HepG2 (cell line): Measurements from ENCODE around the gene ABCA2. TPM values are rescaled to one million over a fixed set of nuclear protein-coding genes. Genes with fewer than 3 reads are reported as not detected.

Experiments
- ATAC-seq: fragments of 200-7000 bp; cut with Tn5 transposase; 3 replicates; pipeline ENCODE4 v1.9.1; 2020; ENCODE audit warnings: mild to moderate bottlenecking, moderate library complexity
- BruUV-seq: library from RNA; stranded (reverse); fragments of 400-500 nt; replicated peaks from 2 replicates; lab custom pipeline; 2021; lab: Mats Ljungman, UMichigan
- CTCF ChIA-PET: fragments of 300-600 bp; formaldehyde crosslinking; extraction: SDS; loops from one replicate; lab custom pipeline; 2021; ENCODE audit warnings: low total read pairs, inconsistent platforms, low intra/inter-chr PET ratio; lab: Yijun Ruan, JAX
- POLR2A ChIA-PET: fragments of 350-600 bp; sonication (Branson Sonifier 250); formaldehyde crosslinking; loops from one replicate; lab custom pipeline; 2020; ENCODE audit warnings: antibody characterized with exemption, inconsistent platforms; lab: Yijun Ruan, JAX
- DNase-seq: peaks from one replicate; pipeline ENCODE4 v3.0.0-alpha.2; 2015; ENCODE audit warnings: low spot score
- FAIRE-seq: peaks from 3 replicates; lab custom pipeline; 2011; peaks lifted over from hg19 to GRCh38; lab: Jason Lieb, UNC
- H2AFZ ChIP-seq: one replicate; pipeline ENCODE4 v1.6.1; 2011; ENCODE audit warnings: low read length, inconsistent platforms
- H3K27ac ChIP-seq: fragments of 300-600 bp; 3 replicates; pipeline ENCODE4 v1.8.0; 2011; ENCODE audit warnings: mixed run types, mild to moderate bottlenecking, mixed read lengths, low read length, inconsistent platforms; ENCODE audit not compliant: insufficient read depth; ENCODE audit errors: extremely low read length
- H3K27me3 ChIP-seq, 2 experiments: fragments of 200-600 bp in 1 of 2; 2 replicates in 1 of 2; 3 replicates in 1 of 2; pipeline versions ENCODE4 v1.6.0 to v1.8.0; 2011; ENCODE audit warnings: low read length in 2 of 2, mild to moderate bottlenecking in 2 of 2, moderate library complexity in 2 of 2, inconsistent platforms in 1 of 2; ENCODE audit not compliant: insufficient read depth in 2 of 2, control insufficient read depth in 1 of 2
- H3K36me3 ChIP-seq, 2 experiments: fragments of 200-600 bp in 1 of 2; replicated peaks in 1 of 2; 2 replicates in 1 of 2; 3 replicates in 1 of 2; pipeline versions ENCODE4 v1.5.1 to v1.8.0; 2011; ENCODE audit warnings: low read length in 2 of 2, inconsistent platforms in 1 of 2; ENCODE audit not compliant: insufficient read depth in 2 of 2, control insufficient read depth in 1 of 2
- H3K4me1 ChIP-seq: 2 replicates; pipeline ENCODE4 v1.5.1; 2012; ENCODE audit warnings: low read length, inconsistent platforms; ENCODE audit not compliant: insufficient read depth
- H3K4me2 ChIP-seq: 2 replicates; pipeline ENCODE4 v1.6.0; 2011; ENCODE audit warnings: low read depth, low read length, inconsistent platforms
- H3K4me3 ChIP-seq, 3 experiments: fragments of 200-600 bp in 1 of 3; sonication (generic), shearing (Covaris generic) in 1 of 3; replicated peaks in 1 of 3; 2 replicates each; pipeline ENCODE4 v1.5.1; 2011 to 2016; ENCODE audit warnings: low read length in 3 of 3, inconsistent platforms in 2 of 3, low read depth in 2 of 3, mild to moderate bottlenecking in 2 of 3, control low read depth in 1 of 3, mixed read lengths in 1 of 3; ENCODE audit not compliant: insufficient read depth in 1 of 3
- H3K79me2 ChIP-seq: one replicate; pipeline ENCODE4 v1.6.1; 2011; ENCODE audit warnings: low read length, inconsistent platforms; ENCODE audit not compliant: insufficient read depth
- H3K9ac ChIP-seq: 2 replicates; pipeline ENCODE4 v1.6.0; 2011; ENCODE audit warnings: mild to moderate bottlenecking, low read depth, low read length, inconsistent platforms; ENCODE audit not compliant: insufficient read depth
- H3K9me3 ChIP-seq: 2 replicates; pipeline ENCODE4 v1.5.1; 2012; ENCODE audit warnings: mild to moderate bottlenecking, low read length
- H4K20me1 ChIP-seq: 2 replicates; pipeline ENCODE4 v1.6.0; 2011; ENCODE audit warnings: inconsistent platforms, mild to moderate bottlenecking, low read length, moderate library complexity; ENCODE audit not compliant: insufficient read depth
- NR2F6 ChIP-seq, 2 experiments: IDR thresholded peaks; 2 replicates each; pipeline ENCODE4 v1.6.1; 2016; ENCODE audit warnings: antibody characterized with exemption in 1 of 2, mild to moderate bottlenecking in 1 of 2
- PPARG ChIP-seq: conservative IDR thresholded peaks from 2 replicates; pipeline ENCODE4 v1.6.1; 2016; ENCODE audit warnings: missing biosample characterization, missing genetic modification reagents
- PRMT3 ChIP-seq: sonication (generic); formaldehyde crosslinking; IDR thresholded peaks from 2 replicates; pipeline ENCODE4 v1.8.1; 2022; ENCODE audit warnings: low read depth, mild to moderate bottlenecking, moderate library complexity, missing genetic modification reagents, borderline replicate concordance
- RBFOX2 ChIP-seq: fragments of 200-400 bp; formaldehyde crosslinking; IDR thresholded peaks from 2 replicates; pipeline ENCODE4 v1.6.1; 2017; ENCODE audit warnings: low read depth, mild to moderate bottlenecking, low read length
- SRSF9 ChIP-seq: fragments of 200-400 bp; formaldehyde crosslinking; IDR thresholded peaks from 2 replicates; pipeline ENCODE4 v1.6.1; 2018; ENCODE audit warnings: borderline replicate concordance, mild to moderate bottlenecking, low read depth, low read length; ENCODE audit not compliant: insufficient read depth, poor library complexity, severe bottlenecking
- TBX2 ChIP-seq: sonication (generic); formaldehyde crosslinking; IDR thresholded peaks from 2 replicates; pipeline ENCODE4 v1.5.0; 2020; ENCODE audit warnings: missing genetic modification reagents, mild to moderate bottlenecking, borderline replicate concordance
- ZFP36 ChIP-seq: fragments of 150-350 bp; IDR thresholded peaks from 2 replicates; pipeline ENCODE4 v1.6.1; 2018; ENCODE audit warnings: borderline replicate concordance, low read length, low read depth; ENCODE audit not compliant: partially characterized antibody
- ZFP82 ChIP-seq: sonication (generic); formaldehyde crosslinking; IDR thresholded peaks from 2 replicates; pipeline ENCODE4 v1.5.1; 2020; ENCODE audit warnings: mild to moderate bottlenecking, missing genetic modification reagents, borderline replicate concordance
- ZNF180 ChIP-seq: sonication (generic); formaldehyde crosslinking; IDR thresholded peaks from 2 replicates; pipeline ENCODE4 v1.4.0; 2020; ENCODE audit warnings: low read depth, missing genetic modification reagents, borderline replicate concordance
- ZNF225 ChIP-seq: sonication (generic); formaldehyde crosslinking; IDR thresholded peaks from 2 replicates; pipeline ENCODE4 v1.4.0; 2020; ENCODE audit warnings: mild to moderate bottlenecking, missing genetic modification reagents
- ZNF34 ChIP-seq: sonication (generic); formaldehyde crosslinking; IDR thresholded peaks from 2 replicates; pipeline ENCODE4 v1.4.0; 2020; ENCODE audit warnings: mild to moderate bottlenecking, missing genetic modification reagents, borderline replicate concordance
- ZNF44 ChIP-seq: sonication (generic); formaldehyde crosslinking; IDR thresholded peaks from 2 replicates; pipeline ENCODE4 v1.5.1; 2020; ENCODE audit warnings: mild to moderate bottlenecking, missing genetic modification reagents
- ZNF510 ChIP-seq: sonication (generic); formaldehyde crosslinking; IDR thresholded peaks from 2 replicates; pipeline ENCODE4 v1.4.0; 2020; ENCODE audit warnings: low read depth, mild to moderate bottlenecking, missing genetic modification reagents
- ZNF572 ChIP-seq: sonication (generic); formaldehyde crosslinking; IDR thresholded peaks from 2 replicates; pipeline ENCODE4 v1.5.1; 2020; ENCODE audit warnings: mild to moderate bottlenecking, missing genetic modification reagents
- ZNF772 ChIP-seq: sonication (generic); formaldehyde crosslinking; IDR thresholded peaks from 2 replicates; pipeline ENCODE4 v1.5.0; 2020; ENCODE audit warnings: mild to moderate bottlenecking, missing genetic modification reagents
- ZNF775 ChIP-seq: sonication (generic); formaldehyde crosslinking; IDR thresholded peaks from 2 replicates; pipeline ENCODE4 v1.4.0; 2020; ENCODE audit warnings: missing genetic modification reagents, mild to moderate bottlenecking, moderate library complexity, borderline replicate concordance
- WGBS: methylation state at CpG from one replicate; pipeline ENCODE4 v1.1.6; 2017; ENCODE audit warnings: low lambda C conversion rate; 5-methylcytosine and 5-hydroxymethylcytosine counted together
- in situ Hi-C: cut with HindIII; loops from 2 replicates; pipeline ENCODE4 v1.10.0; 2017; ENCODE audit warnings: low pct_unique_long_range_greater_than_20kb; ENCODE audit not compliant: extremely low pct_ligation_motif_present
- intact Hi-C: fragments of 100-400 bp; cut with micrococcal nuclease; formaldehyde crosslinking; loops from one replicate; pipeline ENCODE4 v1.10.0; 2022; ENCODE audit not compliant: unreplicated experiment
- polyA plus RNA-seq, 8 experiments: library from polyadenylated mRNA; depleted of rRNA in 3 of 8; stranded (reverse) in 7 of 8; unstranded in 1 of 8; fragments of >200 nt; fragmentation: Illumina TruSeq in 4 of 8; extraction: Trizol in 4 of 8; gene quantifications; 2 replicates each; pipeline versions ENCODE4 v1.2.1 to v1.2.3, GENCODE V29; 2011 to 2016; ENCODE audit warnings: low read depth in 4 of 8, missing spikeins in 1 of 8, mixed read lengths in 1 of 8; ENCODE audit not compliant: insufficient read depth in 1 of 8
- total RNA-seq, 5 experiments: library from RNA; depleted of rRNA; stranded (reverse); fragments of >200 nt; fragmentation: Illumina TruSeq; extraction: Trizol; gene quantifications; 2 replicates each; pipeline ENCODE4 v1.2.3, GENCODE V29; 2016; ENCODE audit warnings: low read depth in 1 of 5
- TF ChIP-seq, protein P1 (sequence below): IDR thresholded peaks from 2 replicates; pipeline ENCODE4 v1.6.1; 2012; ENCODE audit warnings: low read depth, low read length, improper control_type of control experiment
- TF ChIP-seq, protein P2 (sequence below): sonication (generic); formaldehyde crosslinking; IDR thresholded peaks from 2 replicates; pipeline ENCODE4 v1.4.0; 2020; ENCODE audit warnings: mild to moderate bottlenecking, missing genetic modification reagents

Gene ABCA2
- total and polyA plus RNA-seq, 2 of the 13 experiments (the other 11 are each of a cell fraction or from before 2014, with no cell fraction given) = 2.9 to 19.2 TPM

DNA sequence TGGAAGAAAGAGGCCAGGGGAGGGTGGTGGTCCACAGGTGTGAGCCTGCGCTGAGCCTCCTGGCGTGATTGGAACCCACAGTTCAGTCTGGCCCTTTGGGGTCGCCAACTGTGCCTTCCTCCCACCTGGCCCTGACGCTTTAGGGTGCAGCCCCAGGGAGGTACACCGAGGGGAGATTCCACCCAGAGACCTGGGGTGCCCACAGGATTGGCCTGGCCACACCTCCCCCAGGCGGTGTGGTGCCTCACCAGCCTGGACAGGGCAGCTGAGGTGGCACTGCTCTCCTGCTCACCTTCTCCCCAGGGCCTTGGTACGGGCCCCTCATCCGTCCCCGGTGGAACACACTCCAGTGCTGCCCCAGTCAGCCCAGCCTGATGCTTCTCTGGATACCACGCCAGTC lies 30.7 kb downstream of the ABCA2 start (continued):
- no peak for TF ChIP-seq ZNF572
- no peak for TF ChIP-seq ZFP36
- TF ChIP-seq, protein P1, sequence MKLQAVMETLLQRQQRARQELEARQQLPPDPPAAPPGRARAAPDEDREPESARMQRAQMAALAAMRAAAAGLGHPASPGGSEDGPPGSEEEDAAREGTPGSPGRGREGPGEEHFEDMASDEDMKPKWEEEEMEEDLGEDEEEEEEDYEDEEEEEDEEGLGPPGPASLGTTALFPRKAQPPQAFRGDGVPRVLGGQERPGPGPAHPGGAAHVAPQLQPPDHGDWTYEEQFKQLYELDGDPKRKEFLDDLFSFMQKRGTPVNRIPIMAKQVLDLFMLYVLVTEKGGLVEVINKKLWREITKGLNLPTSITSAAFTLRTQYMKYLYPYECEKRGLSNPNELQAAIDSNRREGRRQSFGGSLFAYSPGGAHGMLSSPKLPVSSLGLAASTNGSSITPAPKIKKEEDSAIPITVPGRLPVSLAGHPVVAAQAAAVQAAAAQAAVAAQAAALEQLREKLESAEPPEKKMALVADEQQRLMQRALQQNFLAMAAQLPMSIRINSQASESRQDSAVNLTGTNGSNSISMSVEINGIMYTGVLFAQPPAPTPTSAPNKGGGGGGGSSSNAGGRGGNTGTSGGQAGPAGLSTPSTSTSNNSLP = no peak
- no peak for TF ChIP-seq ZNF772
- TF ChIP-seq RBFOX2 = no peak
- TF ChIP-seq ZNF225 (CRISPR knock-in tag) = 0 out of 2 replicates have a peak, but pooled peaks have one; percentile 6
- no peak for TF ChIP-seq ZNF44 (CRISPR knock-in tag)
- no peak for TF ChIP-seq ZNF180 (CRISPR knock-in tag)
- no peak for TF ChIP-seq SRSF9

DNA sequence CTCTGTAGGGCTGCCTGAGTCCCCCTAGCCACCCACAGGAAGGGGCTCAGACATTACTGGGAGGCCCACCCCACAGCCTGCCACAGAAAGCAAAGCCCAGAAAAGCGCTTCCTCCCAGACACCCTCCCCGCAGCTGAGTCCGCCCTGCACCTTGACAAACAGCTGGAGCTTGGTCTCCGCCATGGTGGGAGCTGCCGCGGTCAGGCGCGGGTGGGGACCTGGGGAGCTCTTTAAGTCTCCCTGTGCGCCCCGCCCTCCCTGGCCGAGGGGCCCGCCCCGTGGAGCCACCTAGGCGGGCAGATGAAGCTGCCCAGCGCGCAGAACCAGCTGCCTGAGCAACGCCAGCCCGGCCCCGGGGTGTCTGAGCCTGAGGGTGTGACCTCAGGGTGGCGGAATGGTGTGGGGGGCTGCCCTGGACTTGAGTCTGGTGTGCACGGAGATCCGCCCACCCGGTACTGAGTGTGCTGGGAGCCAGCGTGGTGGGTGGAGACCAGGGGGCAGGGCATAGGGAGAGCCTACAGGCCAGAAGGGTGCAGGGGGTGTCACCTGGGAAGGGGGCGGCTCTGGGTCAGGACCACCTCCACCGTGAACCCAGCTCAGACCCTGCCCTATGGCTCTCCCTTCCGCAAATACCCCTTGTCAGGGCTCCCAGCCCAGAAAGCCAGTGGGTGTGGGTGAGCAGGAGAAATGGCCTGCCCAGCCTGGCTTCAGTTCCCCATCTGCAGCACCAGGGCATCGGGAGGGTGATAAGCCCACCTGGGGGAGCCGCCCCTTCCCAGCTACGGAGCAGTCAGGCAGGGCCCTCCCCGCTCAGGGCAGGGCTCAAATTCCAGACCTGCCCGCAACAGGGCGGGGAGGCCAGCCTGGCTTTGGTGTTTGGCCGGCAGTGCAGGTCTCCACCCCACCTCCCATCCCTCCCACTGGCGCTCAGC lies 31.4 kb downstream of the ABCA2 start, which contains the start of gene CLIC3:
TSS of gene CLIC3 (minus strand) at position 208 of the 932 bp plus-strand sequence. CDS start at position 183, 25 bp downstream.
- ATAC-seq (peak; percentile 66), FAIRE-seq (peak; percentile 56), DNase-seq (peak; percentile 46)
- Histone ChIP-seq H3K79me2 (peaks cover 5% of the 10 kb centered on the region), H3K27ac (no peak within 1 kb of the TSS), H4K20me1 (no peaks in the 10 kb centered on the region), H3K9ac (peak within 1 kb of the TSS; percentile 56), H3K4me1 (peaks cover 64% of the 10 kb centered on the region), H3K27me3 (no peaks in the 10 kb centered on the region), H3K36me3 (no peaks in the 10 kb centered on the region), H3K9me3 (no peaks in the 10 kb centered on the region), H3K4me2 (peak within 1 kb of the TSS; percentile 99), H2AFZ (no peak within 1 kb of the TSS), H3K4me3 (peak within 1 kb of the TSS; percentile 58 to 75 (median 63))
- WGBS = 0% methylated on average over 7 of the region's 35 CpGs
- in situ Hi-C loops (no loop called here), intact Hi-C loops (no loop called here)
- no TSS peak for BruUV-seq
- POLR2A ChIA-PET = interaction anchor here (1.0 to 1.8 kb wide), 6 partner anchors 26 to 197 kb away, joined by 3 to 8 read pairs (median 4); partner anchors contain the start of genes C8G and FBXW5
- CTCF ChIA-PET = no interaction called here
- TF ChIP-seq ZFP82 (CRISPR knock-in tag) = no peak
- no peak for TF ChIP-seq PPARG (CRISPR knock-in tag)
- TF ChIP-seq NR2F6 (IDR thresholded peaks at IDR 0.05) = no peak; the same call in 1 of the 2 replicates
- 0 out of 2 replicates have a peak, but pooled peaks have one; percentile 39 for TF ChIP-seq NR2F6 (CRISPR knock-in tag; IDR thresholded peaks at IDR 0.05)
- TF ChIP-seq, protein P2, sequence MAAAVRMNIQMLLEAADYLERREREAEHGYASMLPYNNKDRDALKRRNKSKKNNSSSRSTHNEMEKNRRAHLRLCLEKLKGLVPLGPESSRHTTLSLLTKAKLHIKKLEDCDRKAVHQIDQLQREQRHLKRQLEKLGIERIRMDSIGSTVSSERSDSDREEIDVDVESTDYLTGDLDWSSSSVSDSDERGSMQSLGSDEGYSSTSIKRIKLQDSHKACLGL (CRISPR knock-in tag) = peak; percentile 59
- TF ChIP-seq PRMT3 = no peak
- peak; percentile 53; the same call in 1 of the 2 replicates for TF ChIP-seq TBX2 (CRISPR knock-in tag)
- TF ChIP-seq ZNF34 (CRISPR knock-in tag) = peak; percentile 48; the same call in 1 of the 2 replicates
- no peak for TF ChIP-seq ZNF775 (CRISPR knock-in tag)
- TF ChIP-seq ZNF510 (CRISPR knock-in tag) = 0 out of 2 replicates have a peak, but pooled peaks have one; percentile 73
